ENCODE results near the gene NTNG2. TPM values are rescaled to one million over a fixed set of nuclear protein-coding genes. Genes with fewer than 3 reads are reported as not detected.

The NTNG2 gene
- total and polyA plus RNA-seq, 2 of the 13 experiments (the other 11 are each of a cell fraction or from before 2014, with no cell fraction given), result 0.02 to 0.36 TPM

DNA sequence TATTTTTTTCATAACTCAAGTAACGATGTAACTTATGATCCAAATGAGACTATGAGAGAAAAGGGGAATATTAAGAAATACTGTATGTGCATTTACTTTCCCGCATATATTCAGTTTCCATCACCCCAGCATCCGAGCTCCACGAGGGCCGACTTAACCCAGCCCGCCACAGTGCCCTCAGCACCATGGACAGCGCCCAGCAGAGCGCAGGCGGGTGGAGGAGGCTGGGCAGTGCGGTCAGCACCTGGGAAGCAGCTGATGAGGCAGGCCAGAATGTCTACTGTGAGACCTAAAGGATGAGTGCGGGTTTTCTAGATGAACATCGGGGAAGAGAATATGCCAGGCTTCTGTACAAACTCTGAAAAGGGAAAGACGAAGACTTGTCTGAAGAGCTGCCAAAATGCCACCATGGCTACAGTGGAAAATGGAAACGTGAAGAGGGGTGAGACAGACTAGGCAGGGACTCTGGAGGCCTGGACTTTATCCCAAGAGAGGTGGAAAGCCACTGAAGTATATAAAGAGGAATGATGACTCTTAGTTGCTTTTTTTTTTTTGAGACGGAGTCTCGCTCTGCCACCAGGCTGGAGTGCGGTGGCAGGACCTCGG, 47.7 kb upstream of the NTNG2 start (continued):
- TF ChIP-seq NFIB (CRISPR knock-in tag; IDR thresholded peaks at IDR 0.05; ENCODE audit: borderline replicate concordance), result 0 out of 2 replicates have a peak, but pooled peaks have one; percentile 50
- peak; percentile 73; the same call in 1 of the 2 replicates for TF ChIP-seq EEA1 (CRISPR knock-in tag; IDR thresholded peaks at IDR 0.05; ENCODE audit: borderline replicate concordance)
- TF ChIP-seq, protein P1, sequence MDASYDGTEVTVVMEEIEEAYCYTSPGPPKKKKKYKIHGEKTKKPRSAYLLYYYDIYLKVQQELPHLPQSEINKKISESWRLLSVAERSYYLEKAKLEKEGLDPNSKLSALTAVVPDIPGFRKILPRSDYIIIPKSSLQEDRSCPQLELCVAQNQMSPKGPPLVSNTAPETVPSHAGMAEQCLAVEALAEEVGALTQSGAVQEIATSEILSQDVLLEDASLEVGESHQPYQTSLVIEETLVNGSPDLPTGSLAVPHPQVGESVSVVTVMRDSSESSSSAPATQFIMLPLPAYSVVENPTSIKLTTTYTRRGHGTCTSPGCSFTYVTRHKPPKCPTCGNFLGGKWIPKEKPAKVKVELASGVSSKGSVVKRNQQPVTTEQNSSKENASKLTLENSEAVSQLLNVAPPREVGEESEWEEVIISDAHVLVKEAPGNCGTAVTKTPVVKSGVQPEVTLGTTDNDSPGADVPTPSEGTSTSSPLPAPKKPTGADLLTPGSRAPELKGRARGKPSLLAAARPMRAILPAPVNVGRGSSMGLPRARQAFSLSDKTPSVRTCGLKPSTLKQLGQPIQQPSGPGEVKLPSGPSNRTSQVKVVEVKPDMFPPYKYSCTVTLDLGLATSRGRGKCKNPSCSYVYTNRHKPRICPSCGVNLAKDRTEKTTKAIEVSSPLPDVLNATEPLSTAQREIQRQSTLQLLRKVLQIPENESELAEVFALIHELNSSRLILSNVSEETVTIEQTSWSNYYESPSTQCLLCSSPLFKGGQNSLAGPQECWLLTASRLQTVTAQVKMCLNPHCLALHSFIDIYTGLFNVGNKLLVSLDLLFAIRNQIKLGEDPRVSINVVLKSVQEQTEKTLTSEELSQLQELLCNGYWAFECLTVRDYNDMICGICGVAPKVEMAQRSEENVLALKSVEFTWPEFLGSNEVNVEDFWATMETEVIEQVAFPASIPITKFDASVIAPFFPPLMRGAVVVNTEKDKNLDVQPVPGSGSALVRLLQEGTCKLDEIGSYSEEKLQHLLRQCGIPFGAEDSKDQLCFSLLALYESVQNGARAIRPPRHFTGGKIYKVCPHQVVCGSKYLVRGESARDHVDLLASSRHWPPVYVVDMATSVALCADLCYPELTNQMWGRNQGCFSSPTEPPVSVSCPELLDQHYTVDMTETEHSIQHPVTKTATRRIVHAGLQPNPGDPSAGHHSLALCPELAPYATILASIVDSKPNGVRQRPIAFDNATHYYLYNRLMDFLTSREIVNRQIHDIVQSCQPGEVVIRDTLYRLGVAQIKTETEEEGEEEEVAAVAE (CRISPR knock-in tag; IDR thresholded peaks at IDR 0.05; ENCODE audit: borderline replicate concordance), result peak; percentile 97
- TF ChIP-seq SALL1 (CRISPR knock-in tag; IDR thresholded peaks at IDR 0.05), result peak; percentile 99
- TF ChIP-seq, protein P2, sequence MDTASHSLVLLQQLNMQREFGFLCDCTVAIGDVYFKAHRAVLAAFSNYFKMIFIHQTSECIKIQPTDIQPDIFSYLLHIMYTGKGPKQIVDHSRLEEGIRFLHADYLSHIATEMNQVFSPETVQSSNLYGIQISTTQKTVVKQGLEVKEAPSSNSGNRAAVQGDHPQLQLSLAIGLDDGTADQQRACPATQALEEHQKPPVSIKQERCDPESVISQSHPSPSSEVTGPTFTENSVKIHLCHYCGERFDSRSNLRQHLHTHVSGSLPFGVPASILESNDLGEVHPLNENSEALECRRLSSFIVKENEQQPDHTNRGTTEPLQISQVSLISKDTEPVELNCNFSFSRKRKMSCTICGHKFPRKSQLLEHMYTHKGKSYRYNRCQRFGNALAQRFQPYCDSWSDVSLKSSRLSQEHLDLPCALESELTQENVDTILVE (CRISPR knock-in tag; IDR thresholded peaks at IDR 0.05), result peak; percentile 99
- TF ChIP-seq SIX1 (CRISPR knock-in tag; IDR thresholded peaks at IDR 0.05; ENCODE audit: borderline replicate concordance), result peak; percentile 74; the same call in 1 of the 2 replicates
- TF ChIP-seq HDAC6 (IDR thresholded peaks at IDR 0.05; ENCODE audit: low read depth, low read length), result no peak
- peak; percentile 98 for TF ChIP-seq ZNF138 (CRISPR knock-in tag; IDR thresholded peaks at IDR 0.05; ENCODE audit: low read depth)
- no peak for TF ChIP-seq RBFOX2 (IDR thresholded peaks at IDR 0.05; ENCODE audit: low read depth, low read length)
- TF ChIP-seq, protein P3, sequence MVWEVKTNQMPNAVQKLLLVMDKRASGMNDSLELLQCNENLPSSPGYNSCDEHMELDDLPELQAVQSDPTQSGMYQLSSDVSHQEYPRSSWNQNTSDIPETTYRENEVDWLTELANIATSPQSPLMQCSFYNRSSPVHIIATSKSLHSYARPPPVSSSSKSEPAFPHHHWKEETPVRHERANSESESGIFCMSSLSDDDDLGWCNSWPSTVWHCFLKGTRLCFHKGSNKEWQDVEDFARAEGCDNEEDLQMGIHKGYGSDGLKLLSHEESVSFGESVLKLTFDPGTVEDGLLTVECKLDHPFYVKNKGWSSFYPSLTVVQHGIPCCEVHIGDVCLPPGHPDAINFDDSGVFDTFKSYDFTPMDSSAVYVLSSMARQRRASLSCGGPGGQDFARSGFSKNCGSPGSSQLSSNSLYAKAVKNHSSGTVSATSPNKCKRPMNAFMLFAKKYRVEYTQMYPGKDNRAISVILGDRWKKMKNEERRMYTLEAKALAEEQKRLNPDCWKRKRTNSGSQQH (CRISPR knock-in tag; IDR thresholded peaks at IDR 0.05; ENCODE audit: low read depth), result peak; percentile 99
- peak; percentile 91; the same call in 1 of the 2 replicates for TF ChIP-seq ZNF878 (CRISPR knock-in tag; IDR thresholded peaks at IDR 0.05)
- TF ChIP-seq, protein P4, sequence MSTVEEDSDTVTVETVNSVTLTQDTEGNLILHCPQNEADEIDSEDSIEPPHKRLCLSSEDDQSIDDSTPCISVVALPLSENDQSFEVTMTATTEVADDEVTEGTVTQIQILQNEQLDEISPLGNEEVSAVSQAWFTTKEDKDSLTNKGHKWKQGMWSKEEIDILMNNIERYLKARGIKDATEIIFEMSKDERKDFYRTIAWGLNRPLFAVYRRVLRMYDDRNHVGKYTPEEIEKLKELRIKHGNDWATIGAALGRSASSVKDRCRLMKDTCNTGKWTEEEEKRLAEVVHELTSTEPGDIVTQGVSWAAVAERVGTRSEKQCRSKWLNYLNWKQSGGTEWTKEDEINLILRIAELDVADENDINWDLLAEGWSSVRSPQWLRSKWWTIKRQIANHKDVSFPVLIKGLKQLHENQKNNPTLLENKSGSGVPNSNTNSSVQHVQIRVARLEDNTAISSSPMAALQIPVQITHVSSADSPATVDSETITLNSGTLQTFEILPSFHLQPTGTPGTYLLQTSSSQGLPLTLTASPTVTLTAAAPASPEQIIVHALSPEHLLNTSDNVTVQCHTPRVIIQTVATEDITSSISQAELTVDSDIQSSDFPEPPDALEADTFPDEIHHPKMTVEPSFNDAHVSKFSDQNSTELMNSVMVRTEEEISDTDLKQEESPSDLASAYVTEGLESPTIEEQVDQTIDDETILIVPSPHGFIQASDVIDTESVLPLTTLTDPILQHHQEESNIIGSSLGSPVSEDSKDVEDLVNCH (CRISPR knock-in tag; IDR thresholded peaks at IDR 0.05), result peak; percentile 87
- TF ChIP-seq, protein P5, sequence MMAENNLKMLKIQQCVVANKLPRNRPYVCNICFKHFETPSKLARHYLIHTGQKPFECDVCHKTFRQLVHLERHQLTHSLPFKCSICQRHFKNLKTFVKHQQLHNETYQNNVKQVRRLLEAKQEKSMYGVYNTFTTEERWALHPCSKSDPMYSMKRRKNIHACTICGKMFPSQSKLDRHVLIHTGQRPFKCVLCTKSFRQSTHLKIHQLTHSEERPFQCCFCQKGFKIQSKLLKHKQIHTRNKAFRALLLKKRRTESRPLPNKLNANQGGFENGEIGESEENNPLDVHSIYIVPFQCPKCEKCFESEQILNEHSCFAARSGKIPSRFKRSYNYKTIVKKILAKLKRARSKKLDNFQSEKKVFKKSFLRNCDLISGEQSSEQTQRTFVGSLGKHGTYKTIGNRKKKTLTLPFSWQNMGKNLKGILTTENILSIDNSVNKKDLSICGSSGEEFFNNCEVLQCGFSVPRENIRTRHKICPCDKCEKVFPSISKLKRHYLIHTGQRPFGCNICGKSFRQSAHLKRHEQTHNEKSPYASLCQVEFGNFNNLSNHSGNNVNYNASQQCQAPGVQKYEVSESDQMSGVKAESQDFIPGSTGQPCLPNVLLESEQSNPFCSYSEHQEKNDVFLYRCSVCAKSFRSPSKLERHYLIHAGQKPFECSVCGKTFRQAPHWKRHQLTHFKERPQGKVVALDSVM (CRISPR knock-in tag; IDR thresholded peaks at IDR 0.05), result no peak; the same call in 1 of the 2 replicates
- peak; percentile 97 for TF ChIP-seq ZNF607 (CRISPR knock-in tag; IDR thresholded peaks at IDR 0.05; ENCODE audit: borderline replicate concordance)
- 0 out of 2 replicates have a peak, but pooled peaks have one; percentile 50 for TF ChIP-seq ZNF713 (CRISPR knock-in tag; IDR thresholded peaks at IDR 0.05)
- no peak; the same call in 1 of the 2 replicates for TF ChIP-seq CEBPG (CRISPR knock-in tag; IDR thresholded peaks at IDR 0.05)

Data from HepG2 (cell line).